ENCODE results near the gene TSKU.
"Not testable (repeated sequence)": the region's sequence is repeated elsewhere in the genome, so short reads cannot be mapped to it uniquely, and the experiment has no call there.

The TSKU gene

DNA sequence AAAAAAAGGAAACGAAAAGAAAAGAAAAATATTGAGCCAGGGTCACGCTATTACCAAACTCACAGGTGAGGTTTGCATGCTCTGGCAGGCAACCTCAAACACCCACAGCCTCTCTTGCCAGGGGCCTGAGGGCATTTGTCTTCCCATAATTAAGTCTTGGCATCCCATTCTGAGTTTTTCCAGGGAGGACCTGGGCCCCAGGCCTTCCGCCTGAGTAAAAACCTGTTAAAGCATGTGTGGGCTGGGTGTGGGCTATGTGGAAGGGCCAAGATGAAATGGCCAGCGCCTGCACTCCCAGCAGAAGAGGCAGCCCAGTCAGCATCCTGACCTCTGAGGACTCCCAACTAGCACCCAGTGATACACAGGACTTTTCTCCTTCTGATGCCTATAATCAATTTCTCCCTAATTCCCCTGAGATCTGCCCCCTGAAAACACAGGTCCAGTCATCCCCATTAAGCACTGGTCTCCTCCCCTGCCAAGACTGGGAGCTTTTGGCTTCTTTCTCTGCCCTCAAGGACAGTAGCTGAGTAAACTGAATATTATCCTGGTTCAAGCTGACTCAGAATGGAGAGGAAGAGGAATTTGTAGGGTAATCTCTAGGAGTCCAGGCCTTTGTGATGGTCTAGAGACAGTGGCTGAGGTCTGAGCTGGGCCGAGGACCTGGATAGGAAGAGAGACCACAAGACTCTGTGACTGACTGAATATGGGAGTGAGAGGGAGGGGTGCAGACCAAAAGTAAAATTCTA lies 42.0 kb downstream of the TSKU start:
- no peak for DNase-seq (ENCODE audit: low read depth in 2 of 2)

- no peak for DNase-seq (ENCODE audit: low read depth in 2 of 2)
Measured at GRCh38 chr11:76825726-76826396, 42.7 kb downstream of the TSKU start.

GRCh38 chr11:76826508-76826907 lies 43.4 kb downstream of the TSKU start:
- DNase-seq (ENCODE audit: low read depth in 2 of 2), result not testable (repeated sequence)

- DNase-seq (ENCODE audit: low read depth in 2 of 2), result not testable (repeated sequence)
Measured at GRCh38 chr11:76827005-76827404, 43.8 kb downstream of the TSKU start.

DNA sequence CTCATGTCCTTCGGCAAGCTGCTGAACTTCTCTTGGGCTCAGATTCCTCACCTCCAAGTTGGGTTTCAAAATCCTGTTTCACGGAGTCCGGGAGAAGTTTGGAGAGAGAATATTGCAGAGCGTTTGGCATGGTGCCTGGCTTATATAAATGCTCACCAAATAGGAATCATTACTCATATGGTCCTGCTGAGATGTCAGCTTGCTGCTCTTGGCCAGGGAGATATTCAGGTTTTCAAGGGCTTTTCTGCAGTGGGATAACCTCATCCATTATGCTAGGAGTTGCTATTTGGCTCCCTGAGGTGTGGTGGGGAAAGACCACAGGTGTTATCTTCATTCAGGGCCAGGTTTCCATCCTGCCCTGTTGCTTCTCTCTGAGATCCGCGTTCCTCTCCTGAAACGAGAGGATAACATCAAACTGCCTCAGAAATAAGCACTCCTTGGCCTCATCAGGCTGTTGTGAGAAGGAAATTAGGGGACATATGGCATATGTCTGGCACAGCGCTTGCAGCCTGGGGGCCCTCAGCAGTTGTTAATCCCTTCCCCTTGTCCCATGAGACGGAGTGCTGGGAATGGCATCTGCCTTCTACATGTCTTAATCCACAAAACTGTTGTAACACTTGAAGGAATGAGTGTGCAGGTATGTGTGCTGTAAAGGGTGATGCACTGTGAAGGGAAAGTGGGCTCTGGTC lies 47.6 kb downstream of the TSKU start:
- no peak for DNase-seq (ENCODE audit: low read depth in 2 of 2)

DNA sequence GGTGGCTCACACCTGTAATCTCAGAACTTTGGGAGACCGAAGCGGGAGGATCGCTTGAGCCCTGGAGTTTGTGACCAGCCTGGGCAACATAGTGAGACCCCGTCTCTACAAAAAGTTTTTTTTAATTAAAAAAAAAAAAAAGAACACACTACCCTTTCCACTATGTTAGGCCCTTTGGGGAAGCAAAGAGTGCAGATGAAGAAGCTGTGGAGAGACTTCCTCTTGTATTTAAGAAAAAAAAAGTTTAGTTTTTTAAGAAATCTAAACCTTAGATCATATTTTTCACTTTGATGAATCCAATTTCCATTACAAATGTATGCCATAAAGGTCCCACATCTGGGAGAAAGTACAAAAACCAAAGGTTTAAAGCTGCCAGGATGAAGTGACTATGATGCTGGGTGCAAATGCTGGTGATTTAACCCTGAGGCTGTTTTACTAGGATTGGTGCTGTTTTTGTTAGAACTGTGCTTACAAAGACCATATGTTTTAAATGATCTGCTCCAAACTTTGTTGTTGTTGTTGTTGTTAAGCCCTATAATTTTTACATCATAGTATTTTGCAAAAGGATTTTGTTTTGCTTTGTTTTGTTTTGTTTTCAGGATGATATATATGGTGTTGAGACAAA lies 48.6 kb downstream of the TSKU start:
- no peak for DNase-seq (ENCODE audit: low read depth in 2 of 2)

DNA sequence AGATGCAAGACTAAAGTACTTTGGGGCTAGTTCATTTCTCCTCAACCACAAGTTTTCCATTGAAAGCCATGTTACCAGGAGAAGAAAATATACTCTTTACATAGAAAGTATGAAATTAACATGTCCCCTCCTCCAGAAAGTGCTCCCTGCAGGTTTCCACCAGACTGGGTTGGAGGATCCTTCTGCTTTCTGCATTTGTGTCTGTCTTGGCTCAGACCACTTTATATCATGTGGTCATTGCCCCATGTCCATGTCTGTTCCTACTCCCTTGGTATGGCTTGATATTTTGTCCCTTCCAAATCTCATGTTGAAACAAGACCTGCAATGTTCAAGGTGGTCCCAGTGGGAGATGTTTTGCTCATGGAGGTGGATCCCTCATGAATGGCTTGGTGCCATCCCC lies 49.2 kb downstream of the TSKU start:
- no peak for DNase-seq (ENCODE audit: low read depth in 2 of 2)

- no peak for DNase-seq (ENCODE audit: low read depth in 2 of 2)
Measured at GRCh38 chr11:76834151-76834550, 51.0 kb downstream of the TSKU start.

- DNase-seq (ENCODE audit: low read depth in 2 of 2), result no peak
Measured at GRCh38 chr11:76835036-76835435, 51.9 kb downstream of the TSKU start.

DNA sequence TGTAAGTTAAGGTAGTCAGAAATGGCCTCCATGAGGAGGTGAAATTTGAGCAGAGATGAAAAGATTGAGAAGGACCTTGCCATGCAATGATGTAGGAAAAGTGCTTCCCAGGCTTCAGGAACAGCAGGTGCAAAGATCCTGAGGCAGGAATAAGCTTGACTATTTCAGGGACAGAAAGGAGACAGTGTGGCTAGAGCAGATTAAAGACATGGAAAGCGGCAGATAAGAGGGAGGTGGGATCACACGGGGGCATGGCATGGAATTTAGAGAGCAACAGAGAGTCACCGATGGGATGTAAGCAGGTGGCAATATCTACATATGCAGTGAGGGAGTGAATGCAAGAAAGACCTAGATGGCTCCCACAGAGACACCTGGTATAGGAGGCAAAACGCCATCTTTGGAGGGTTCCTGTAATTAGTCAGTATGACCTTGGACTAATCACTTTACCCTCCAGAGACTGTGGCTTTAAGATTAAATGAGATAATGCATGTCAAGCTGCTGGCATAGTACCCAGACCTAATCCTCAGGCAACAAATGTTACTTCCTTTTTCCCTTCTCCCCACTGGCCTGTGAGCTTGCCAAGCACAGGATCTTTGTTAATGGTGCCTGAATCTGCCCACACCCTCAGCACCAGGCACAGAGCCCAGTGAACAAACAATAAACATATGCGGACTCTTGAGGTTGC lies 52.9 kb downstream of the TSKU start:
- DNase-seq (ENCODE audit: low read depth in 2 of 2), result no peak

- DNase-seq (ENCODE audit: low read depth in 2 of 2), result no peak
Measured at GRCh38 chr11:76836613-76837291, 53.6 kb downstream of the TSKU start.

GRCh38 chr11:76837696-76838677 lies 54.8 kb downstream of the TSKU start:
- DNase-seq (ENCODE audit: low read depth in 2 of 2), result no peak

- no peak for DNase-seq (ENCODE audit: low read depth in 2 of 2)
Measured at GRCh38 chr11:76838678-76839068, 55.5 kb downstream of the TSKU start.

GRCh38 chr11:76839311-76839710 lies 56.2 kb downstream of the TSKU start:
- no peak for DNase-seq (ENCODE audit: low read depth in 2 of 2)

DNA sequence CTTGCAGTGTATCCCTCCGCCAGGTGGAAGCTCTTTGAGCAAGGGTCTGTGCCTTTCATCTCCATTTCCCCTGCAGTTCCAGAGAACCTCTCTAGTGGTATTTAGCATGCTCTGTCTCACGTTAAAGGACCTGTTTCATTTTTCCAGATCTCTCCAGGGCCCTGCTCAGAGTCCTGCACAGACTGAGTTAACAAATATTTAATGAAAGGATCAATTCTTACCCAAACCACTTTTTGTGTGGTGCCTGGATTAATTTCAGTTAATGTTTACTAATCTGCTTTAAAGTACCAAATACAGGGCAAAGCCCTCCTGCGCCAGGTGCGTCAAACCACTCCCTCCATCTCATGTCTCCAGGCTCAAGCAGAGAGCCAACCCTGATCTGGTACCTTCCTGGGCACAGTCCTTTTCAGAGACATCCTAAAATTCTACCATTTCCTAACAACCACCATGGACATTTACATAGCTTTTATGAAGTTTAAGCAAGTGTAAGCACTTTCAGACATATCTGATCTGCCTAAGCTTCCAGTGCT lies 58.8 kb downstream of the TSKU start:
- DNase-seq (ENCODE audit: low read depth in 2 of 2), result no peak

GRCh38 chr11:76843907-76844306 lies 60.8 kb downstream of the TSKU start:
- DNase-seq (ENCODE audit: low read depth in 2 of 2), result no peak

DNA sequence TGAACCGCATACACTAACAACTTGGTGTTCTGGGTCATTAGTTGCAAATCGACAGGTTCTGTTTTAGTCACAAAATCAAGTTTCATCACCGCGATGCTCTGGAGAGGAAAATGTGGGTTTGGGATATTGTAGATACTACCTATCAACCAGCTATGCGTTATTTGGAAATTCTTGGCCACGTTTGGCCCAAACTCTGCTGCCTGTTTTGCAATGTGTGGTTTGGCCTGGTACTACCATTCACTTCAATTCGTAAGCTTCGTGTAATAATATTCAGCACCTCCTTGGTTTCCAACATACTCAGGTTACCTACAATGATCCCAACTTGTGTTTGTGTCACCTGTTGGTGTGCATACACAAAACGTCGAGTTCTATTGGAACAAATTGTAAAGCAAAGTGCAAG lies 61.4 kb downstream of the TSKU start:
- DNase-seq (ENCODE audit: low read depth in 2 of 2), result no peak

DNA sequence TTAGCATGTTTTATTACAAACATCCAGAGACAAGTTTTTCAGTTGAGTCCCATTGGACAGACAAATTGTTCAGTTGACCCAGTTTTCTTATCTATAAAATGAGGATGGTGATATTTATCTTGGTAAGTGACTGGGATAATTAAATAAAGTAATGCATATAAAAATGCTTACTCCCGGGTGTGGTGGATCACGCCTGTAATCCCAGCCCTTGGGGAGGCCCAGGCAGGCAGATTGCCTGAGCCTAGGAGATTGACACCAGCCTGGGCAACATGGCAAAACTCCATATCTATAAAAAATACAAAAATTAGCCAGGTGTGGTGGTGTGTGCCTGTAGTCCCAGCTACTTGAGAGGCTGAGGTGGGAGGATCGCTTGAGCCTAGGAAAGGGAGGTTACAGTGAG lies 61.9 kb downstream of the TSKU start:
- no peak for DNase-seq (ENCODE audit: low read depth in 2 of 2)

GRCh38 chr11:76846441-76846840 lies 63.3 kb downstream of the TSKU start:
- DNase-seq (ENCODE audit: low read depth in 2 of 2), result no peak

All from stimulated activated CD4-positive, alpha-beta T cell treated with anti-CD3 and anti-CD28 coated beads, Interleukin-4, amount 100 ng/mL, for 48 hours (primary cell).